HG03095 (cell line): Measurements from ENCODE around the gene CLEC10A.
"Not testable (repeated sequence)": the region's sequence is repeated elsewhere in the genome, so short reads cannot be mapped to it uniquely, and the experiment has no call there.

Experiments
- ATAC-seq: cut with Tn5 transposase; IDR thresholded peaks from one replicate; pipeline ENCODE4 v1.9.1; 2021; ENCODE audit warnings: moderate library complexity; ENCODE audit not compliant: unreplicated experiment

The CLEC10A gene

GRCh38 chr17:7078711-7079110, 1.3 kb downstream of the CLEC10A start:
- ATAC-seq, result no peak

GRCh38 chr17:7077911-7078546, 2.0 kb downstream of the CLEC10A start:
- no peak for ATAC-seq

GRCh38 chr17:7074931-7075330, 5.1 kb downstream of the CLEC10A start:
- ATAC-seq, result no peak

GRCh38 chr17:7072406-7072805, 7.6 kb downstream of the CLEC10A start:
- no peak for ATAC-seq

- ATAC-seq, result no peak
These were observed 9.3 kb downstream of the CLEC10A start for GRCh38 chr17:7070712-7071111.

GRCh38 chr17:7068268-7068667, 11.8 kb downstream of the CLEC10A start:
- ATAC-seq, result no peak

- ATAC-seq, result no peak
These were observed 12.9 kb downstream of the CLEC10A start for GRCh38 chr17:7067198-7067597.

- ATAC-seq, result no peak
These were observed 15.8 kb downstream of the CLEC10A start for GRCh38 chr17:7064261-7064660.

GRCh38 chr17:7063518-7064094, 16.4 kb downstream of the CLEC10A start:
- ATAC-seq, result no peak

- no peak for ATAC-seq
These were observed 19.7 kb downstream of the CLEC10A start for GRCh38 chr17:7060165-7060891.

GRCh38 chr17:7058831-7059447, 21.1 kb downstream of the CLEC10A start:
- ATAC-seq, result no peak

- no peak for ATAC-seq
These were observed 23.7 kb downstream of the CLEC10A start for GRCh38 chr17:7056386-7056785.

GRCh38 chr17:7050583-7050982, 29.5 kb downstream of the CLEC10A start:
- not testable (repeated sequence) for ATAC-seq

GRCh38 chr17:7048968-7049367, 31.1 kb downstream of the CLEC10A start:
- ATAC-seq, result no peak

GRCh38 chr17:7047566-7047965, 32.5 kb downstream of the CLEC10A start:
- no peak for ATAC-seq

GRCh38 chr17:7046725-7047397, 33.2 kb downstream of the CLEC10A start:
- ATAC-seq, result not testable (repeated sequence)

GRCh38 chr17:7046127-7046724, 33.8 kb downstream of the CLEC10A start:
- ATAC-seq, result no peak

GRCh38 chr17:7045492-7046126, 34.4 kb downstream of the CLEC10A start:
- ATAC-seq, result no peak

- ATAC-seq, result no peak
These were observed 36.4 kb downstream of the CLEC10A start, which contains the start of gene SLC16A11 for GRCh38 chr17:7043497-7044198. TSS of gene SLC16A11 (minus strand) at chr17:7044092. CDS start at chr17:7043513, 579 bp downstream.

- no peak for ATAC-seq
These were observed 36.9 kb downstream of the CLEC10A start for GRCh38 chr17:7043182-7043496.
